ENCODE measurements around the gene TAS2R38. TPM values are rescaled to one million over a fixed set of nuclear protein-coding genes. Genes with fewer than 3 reads are reported as not detected.
"Not testable (repeated sequence)": the region's sequence is repeated elsewhere in the genome, so short reads cannot be mapped to it uniquely, and the experiment has no call there.

The TAS2R38 gene
- polyA plus RNA-seq (2013, experiment 1 of 2; ENCODE audit: insufficient read length): not detected
- polyA plus RNA-seq (2013, experiment 2 of 2; ENCODE audit: insufficient read length): not detected

DNA sequence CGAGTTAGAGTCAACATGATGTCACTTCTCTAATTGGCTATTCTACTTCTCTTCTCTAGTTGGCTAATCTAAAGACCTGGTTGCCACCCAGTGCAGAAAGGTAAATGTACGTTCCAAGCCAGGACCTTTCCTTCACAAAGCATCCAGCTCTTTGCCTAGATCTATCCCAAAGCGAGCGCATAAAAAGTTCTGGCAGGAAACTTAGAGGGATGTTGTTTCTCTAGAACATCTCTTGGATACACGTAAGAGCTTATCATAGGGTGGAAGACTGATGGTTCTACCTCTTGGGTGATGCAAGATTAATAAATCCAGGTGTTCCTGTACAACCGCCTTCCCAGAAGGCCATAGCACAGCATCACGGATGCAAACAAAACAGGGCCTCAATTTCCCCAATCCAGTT is at the start of gene TAS2R38:
Gene TAS2R38 (minus strand): TSS at position 101 of the 400 bp plus-strand sequence. CDS start 84 bp downstream, at position 17.
- no peak for DNase-seq

DNA sequence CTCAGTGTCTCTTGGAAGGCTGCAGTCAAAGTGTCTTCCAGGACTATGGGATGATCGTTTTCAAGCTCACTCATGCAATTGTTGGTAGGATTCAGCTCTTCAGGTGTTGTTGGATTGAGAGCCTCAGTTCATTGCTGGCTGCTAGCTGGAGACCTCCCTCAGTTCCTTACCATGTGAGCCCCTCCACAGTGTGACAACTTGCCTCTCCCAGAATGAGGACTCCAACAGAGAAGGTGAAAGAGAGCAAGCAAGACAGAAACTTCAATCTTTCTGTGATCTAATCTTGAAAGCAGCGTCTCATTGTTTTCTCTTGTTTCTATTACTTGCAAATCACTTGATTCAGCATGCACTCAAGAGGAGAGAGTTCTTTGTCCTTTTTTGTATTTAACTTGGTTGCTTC is 44.6 kb upstream of the TAS2R38 start:
- no peak for DNase-seq

DNA sequence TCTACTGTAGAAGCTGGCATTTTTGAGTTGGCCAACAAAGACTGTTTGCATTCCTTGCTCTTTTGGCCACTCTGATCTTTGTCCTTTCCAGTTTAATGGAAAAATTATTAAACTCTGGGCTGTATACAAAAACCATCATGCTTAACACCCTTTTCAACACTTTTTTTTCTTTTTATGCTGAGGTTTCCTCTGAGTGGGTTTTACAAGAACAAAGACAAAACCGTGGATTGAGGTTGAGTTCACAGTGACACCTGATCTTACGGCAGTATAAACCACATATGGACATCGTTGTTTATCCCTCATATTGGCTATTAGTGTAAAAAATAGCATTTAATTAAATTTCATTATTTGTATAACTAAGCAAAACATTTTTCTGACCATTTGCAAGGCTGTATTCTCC is 43.9 kb upstream of the TAS2R38 start:
- no peak for DNase-seq

DNA sequence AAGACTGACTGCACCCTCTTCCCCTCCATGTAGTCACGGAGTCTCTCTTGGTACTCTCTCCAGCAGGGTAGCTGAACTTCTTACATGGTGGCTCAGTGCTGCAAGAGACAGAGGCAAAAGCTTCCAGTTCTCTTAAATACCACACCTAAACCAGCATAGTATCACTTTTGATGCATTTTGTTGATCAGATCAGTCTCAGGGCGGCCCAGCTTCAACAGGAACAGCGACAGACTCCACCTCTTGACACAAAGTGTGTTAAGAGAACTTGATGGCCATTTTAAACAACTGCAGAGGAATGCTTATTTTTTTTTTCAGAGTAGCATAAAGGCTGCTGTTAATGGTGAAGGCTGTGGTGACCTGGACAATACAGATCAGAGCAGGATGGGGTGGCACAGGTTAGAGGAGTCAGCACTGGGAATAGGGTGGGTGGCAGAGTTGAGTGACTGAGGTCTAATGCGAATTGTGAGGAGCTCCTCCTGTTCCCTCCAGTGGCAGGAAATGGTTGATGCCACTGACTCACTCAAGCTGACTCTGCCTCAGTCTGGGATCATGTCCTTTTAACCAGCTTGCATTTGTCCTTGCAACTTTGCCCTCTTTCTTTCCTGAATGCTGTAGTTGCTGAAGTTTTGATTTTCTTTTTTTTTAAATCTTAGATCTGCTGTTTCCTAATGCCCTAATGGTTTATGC is 39.4 kb upstream of the TAS2R38 start:
- no peak for DNase-seq

DNA sequence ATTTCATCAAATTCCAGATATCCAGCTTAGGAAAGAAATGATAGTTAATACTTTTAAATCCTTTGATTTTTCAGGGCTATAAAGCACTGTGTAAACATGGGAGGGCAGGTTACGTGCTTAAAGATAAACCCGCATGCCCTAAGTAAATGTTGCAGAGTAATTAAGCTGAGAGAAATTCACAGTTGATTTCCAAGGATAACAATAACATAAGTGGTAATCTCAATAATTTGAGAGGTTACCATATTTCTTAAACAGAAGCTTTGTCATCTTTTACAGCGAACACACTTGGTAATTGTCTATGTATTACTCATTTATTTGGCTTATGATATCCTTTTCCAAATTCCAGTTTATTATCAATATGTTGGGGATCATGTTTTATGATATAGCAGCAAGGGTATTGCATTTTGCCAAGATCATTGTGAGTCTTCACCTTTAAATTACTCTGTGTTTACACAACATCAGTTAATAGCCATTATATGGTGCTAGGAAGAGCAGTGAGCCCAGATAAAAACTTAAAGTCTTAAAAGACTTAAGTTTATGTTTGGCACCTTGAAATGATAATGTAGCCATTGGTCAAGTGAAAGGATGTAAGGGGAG is 37.5 kb upstream of the TAS2R38 start:
- no peak for DNase-seq

DNA sequence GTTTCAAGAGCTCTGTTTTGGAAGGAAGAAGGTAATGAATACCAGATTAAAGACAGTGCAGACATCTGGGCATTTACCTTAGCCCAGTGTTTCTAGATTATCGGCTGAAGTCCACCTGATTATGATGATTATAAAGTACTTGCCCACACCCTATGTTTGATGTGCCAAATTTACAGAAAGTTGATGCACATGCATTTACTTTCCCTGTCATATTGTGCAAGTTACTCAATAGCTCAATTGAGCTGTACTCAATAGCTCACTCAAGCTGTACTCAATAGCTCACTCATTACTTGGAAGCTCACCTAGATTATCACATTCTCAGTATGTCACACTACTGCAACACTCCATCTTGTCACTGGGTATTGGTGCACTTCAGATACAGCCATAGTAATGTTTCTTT is 35.6 kb upstream of the TAS2R38 start:
- DNase-seq: no peak

DNA sequence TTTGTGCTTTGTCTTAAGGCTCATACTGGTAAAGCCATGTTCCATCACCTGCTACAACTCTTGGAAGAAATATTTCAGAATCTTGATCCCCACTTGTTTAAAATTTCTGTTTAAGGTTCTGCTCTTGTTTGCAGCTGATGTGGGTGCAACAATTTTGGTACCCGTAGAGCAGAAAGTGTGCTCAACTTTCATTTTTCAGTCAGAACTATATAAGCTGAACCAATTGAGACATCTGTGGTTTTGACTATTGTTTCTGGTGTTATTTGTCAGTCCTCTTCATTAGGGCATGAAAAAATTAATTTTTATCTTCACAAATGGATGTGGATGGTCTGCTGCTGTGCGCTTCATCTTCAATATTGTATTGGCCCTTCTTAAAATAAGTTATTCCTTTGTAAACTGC is 33.0 kb upstream of the TAS2R38 start:
- DNase-seq: no peak

DNA sequence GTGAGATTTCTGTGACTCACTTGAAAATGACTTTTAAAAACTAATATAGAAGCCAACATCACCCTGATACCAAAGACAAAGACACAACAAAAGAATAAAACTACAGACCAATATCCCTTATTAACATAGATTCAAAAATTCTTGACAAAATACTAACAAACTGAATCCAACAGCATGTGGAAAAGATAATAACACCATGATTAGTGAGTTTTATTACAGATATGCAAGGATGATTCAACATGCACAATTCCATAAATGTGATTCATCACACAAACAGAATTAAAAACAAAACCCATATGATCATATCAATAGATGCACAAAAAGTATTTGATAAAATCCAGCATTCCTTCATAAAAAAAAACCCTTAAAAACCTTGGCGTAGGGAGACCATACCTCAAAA is 28.6 kb upstream of the TAS2R38 start:
- DNase-seq: no peak

DNA sequence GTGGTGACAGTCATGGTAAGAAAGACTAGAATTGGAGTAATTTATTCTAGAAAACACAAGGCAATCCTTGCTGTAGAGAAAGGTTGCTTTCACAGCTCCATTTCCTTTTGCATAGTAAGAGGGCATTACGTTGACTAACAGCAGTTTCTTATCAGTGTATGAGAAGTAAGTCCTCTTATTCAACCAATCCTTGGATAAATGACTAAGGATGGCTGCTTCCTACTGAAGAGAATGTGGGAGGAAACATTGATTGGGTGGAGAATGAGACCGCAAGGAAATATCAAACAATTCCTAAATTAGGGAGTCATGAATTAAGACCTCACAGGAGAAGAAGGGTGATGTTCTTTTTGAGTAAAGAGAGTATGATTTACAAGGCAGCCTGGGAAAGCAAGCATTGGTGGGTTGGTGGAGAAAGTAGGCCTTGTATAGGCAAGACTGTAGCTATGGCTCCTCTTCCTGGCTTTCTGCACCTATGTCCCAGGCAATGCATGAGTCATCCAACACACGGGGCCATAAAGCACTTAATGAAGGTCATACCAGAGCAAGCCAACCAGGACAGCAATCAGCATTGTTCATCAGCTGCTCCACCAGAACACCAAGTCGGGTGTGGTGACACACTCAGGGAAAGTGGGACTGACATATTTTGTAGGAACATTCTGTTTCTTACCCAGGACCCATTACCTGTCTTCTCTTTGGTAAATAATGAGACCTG is 27.7 kb upstream of the TAS2R38 start:
- DNase-seq: no peak

DNA sequence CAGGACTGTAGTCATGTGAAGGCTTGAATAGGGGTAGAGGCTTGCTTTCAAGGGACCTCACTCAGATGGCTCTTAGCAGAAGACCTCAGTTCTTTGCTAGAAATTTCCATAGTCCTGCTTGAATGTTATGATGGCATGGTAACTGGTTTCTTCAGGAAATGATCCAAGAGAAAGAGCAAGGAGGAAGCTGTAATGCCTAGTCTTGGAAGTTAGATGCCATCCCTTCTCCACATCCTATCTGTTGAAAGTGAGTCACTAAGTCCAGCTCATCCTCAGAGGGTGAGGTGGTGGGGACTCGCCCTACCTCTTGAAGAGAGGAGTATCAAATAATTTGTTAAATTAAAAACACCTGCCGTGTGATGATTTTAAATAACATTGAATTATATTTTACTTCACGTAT is 26.7 kb upstream of the TAS2R38 start:
- no peak for DNase-seq

DNA sequence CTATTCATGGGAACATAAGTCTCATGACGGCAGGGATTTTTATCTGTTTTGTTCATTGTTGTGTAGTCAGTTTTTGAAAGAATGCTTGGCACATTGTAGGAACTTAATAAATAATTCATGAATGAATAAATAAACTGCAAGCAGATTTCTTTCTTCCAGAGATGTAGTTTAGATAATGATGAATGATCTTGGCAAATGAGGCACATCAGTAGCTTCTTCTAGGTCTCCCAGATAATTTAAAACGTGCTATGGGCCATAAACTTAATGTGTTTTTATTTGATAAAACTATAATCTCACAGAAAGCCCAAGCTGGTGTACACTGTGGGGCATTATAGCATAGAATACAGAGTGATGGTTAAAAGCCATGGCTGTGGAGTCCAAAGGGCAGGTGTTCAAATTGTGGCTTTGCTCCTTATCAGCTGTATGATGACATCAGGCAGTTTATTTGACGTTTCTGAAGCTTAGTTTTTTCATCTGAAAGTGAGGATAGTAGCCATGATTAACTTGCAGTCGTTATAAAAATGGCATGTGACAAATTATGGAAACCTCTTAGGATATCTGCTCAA is 25.6 kb upstream of the TAS2R38 start:
- no peak for DNase-seq

DNA sequence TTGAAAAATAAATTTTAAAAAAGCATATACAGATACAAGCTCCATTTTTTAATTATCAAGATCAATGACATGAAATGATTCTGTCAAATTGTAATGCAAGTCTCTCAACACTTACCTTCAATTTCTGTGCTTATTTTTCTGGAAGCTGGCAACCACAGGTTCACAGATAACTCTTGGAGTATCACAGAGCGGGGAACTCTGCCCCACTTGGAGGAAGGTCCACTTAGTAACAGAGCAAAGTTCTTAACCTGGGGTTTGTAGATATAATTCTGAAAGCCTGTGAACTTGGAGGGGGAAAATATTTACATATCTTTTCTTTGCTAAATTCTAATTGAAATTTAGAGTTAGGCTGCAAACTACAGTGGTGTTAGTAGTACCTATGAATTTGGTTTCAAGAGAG is 19.8 kb upstream of the TAS2R38 start:
- no peak for DNase-seq

DNA sequence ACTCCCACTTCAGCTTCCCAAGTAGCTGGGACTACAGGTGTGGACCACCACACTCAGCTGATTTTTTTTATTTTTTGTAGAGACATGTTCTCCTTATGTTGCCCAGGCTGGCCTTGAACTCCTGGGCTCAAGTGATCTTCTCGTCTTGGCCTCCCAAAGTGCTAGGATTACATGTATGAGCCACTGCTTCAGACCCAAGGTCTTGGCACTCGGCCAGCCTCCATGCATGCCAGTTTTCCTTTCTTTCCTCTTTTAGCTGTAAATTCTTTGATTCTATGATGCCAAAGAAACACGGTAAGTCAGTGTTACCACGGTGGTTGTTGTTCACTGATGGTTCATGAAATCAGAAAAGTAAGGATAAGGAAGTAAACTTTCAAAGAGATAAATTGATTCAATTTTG is 19.1 kb upstream of the TAS2R38 start:
- no peak for DNase-seq

DNA sequence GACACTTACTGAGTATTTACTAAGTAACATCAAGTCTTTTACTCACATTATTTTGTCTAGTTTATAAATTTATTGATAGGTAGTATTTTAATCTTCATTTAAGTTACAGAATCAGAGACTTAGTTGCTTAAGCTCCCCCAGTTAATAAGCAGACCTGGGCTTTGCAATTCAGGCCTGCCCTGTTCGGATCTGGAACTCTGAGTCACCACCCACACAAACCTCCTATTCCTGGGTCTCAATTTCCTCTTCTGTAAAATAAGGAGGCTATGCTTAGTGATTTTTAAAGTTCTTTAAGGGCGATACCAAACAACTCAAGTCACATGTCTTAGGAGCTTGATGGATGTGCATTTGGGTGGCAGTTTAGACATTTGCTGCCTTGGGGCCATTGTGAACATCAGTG is 18.6 kb upstream of the TAS2R38 start:
- no peak for DNase-seq

DNA sequence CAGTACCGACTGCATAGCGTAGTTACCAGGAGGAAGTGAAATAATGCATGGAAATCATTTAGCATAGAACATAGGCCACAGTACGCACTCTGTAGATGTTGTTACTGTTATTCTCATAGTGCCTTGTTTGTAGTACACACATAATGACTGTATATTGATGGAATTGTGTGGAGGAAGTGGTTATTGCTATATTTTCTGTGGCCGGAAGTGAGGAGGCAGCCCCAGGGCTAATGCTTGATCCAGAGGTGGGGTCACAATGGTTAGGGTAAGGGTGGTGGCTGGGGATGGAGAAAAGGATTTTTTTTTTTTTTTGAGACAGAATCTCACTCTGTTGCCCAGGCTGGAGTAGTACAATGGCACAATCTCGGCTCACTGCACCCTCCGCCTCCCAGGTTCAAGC is 17.6 kb upstream of the TAS2R38 start:
- DNase-seq: no peak

DNA sequence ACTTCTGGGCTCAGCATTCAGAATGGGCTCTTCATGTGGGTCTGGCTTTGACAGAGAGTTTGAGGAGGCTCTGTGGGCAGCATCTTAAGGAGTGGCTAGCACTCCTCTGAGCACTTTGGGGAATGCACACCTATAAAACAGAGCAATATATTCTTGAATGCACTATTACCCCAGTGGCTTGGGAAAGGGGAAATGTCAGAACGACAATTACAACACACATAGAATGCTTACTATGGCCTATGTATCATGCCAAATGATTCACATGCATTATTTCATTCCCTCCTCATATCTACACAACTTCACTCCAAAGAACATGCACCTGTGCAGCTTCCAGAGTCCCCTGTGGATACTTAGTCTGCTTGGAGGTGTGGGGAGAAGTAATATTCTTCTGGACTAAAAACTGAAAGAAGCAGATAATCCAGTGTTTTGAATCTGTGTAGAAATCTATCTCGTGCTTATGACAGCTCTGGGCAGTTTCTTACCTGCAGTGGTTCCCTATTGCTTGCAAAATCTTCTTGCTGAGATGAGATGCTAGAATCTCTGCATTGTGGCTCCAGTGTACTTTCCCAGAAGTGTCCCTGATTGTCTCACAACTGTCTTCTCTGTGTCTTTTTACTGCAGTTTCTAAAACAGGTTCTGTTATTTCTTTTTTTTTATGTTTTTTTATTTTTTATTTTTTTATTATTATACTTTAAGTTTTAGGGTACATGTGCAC is 16.6 kb upstream of the TAS2R38 start:
- DNase-seq: no peak

DNA sequence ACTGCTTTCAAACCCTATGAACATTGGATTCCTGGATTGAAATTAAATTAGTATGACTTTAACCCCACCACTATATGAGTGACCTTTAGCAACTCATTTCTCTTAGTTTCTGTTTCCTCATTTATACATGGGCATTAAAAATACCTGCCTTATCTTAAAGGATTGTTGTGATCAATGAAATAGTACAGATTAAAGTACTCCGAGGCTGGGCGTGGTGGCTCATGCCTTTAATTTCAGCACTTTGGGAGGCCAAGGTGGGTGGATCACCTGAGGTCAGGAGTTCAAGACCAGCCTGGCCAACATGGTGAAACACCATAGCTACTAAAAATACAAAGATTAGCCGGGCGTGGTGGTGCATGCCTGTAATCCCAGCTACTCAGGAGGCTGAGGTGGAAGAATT is 14.2 kb upstream of the TAS2R38 start:
- not testable (repeated sequence) for DNase-seq

DNA sequence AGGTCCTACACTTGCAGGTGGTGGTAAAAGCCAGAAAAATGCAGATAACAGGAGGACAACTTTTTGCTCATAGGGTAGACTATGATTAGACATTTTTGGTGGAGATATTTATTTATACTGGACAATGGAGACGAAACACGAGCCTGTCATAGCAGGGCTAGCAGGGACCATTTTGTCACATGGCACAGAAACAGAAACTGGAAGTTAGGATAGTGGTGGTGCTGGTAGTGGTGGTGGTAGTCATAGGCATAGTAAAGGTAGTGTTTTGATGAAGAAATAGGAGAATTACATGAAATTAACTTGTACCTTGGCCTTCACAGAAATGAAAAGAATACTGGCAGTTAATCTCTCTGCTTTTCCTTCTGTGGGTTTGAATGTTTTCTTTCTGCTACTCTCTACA is 13.3 kb upstream of the TAS2R38 start:
- no peak for DNase-seq

DNA sequence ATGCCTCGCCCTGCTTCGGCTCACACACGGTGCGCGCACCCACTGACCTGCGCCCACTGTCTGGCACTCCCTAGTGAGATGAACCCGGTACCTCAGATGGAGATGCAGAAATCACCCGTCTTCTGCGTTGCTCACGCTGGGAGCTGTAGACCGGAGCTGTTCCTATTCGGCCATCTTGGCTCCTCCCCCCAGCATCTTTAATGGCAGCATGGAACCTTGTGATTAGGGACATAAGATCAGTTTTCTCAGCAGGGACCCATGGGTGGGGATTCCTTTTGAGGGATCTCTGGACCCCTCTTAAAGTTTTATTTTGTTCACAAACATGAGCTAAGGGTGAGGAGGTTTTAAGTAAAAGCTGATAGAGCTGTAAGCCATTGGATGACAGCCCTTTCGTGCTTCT is 12.4 kb upstream of the TAS2R38 start:
- DNase-seq: not testable (repeated sequence)

DNA sequence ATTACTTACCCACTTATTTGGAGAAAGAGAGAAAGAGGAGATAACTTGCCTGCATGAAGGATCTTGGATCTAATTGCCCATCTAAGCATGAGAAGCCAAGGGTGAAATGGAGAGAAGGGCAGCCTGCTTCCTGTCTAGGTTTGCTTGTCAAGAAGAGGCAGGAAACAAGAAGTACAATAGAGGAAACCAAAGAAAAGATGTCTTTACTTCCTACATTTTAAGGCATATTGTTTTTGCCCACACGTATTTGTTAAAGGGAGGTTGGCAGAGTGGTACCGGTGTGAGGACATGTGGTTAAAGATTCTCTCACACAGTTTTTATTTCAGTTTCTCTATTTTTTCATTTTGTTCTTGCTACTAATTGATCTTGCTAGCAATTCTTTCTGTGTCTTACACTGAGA is 6.0 kb upstream of the TAS2R38 start:
- no peak for DNase-seq

DNA sequence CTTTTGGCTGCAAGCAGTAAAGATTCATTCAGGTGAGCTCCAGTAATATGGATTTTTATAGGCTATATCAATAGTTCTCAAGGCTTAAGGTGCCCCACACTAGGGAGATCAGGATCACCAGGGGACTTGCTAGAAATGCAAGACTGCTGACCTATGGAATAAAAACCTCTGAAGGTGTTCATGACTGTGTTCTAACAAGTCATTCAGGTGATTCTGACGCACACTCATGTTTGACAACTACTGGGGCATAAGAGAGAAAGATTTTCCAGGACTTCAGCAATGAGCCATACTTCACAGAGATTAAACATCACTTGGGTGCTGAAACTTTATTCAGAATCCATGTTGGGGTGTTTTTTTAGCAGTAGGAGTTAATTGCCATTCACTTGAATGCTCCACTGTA is 4.8 kb upstream of the TAS2R38 start:
- no peak for DNase-seq

DNA sequence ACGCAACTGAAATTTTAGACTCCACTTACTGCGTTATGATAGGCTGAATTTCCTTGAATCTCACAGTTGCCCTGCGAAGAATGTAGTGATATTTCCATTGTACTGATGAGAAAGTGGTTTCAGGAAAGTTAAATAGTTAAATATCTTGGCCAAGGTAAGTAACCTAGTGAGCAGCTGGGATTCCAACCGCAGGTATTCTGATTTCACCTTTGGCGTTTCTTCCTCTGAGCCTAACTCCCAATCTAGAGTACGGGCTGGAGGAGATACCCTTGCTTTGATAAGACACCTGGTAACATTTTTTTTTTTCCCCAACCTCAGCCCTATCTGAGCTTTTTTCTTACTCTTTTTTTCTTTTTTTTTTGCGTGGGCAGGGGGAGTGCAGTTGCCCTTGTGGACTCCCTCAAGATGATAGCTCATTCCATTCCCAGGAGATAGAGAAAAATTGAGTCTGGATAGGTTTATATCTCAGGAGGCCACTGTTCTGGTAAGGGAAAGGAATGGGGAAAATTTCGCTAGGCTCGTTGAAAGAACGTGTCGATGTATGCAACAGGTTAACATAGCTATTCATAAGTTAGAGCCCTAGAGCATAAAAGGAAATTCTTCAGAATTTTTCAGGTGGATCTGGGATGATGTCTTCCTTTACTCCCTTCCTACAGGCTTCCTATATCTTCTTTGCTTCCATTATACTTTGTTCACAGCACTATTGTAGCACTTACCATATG is 3.1 kb upstream of the TAS2R38 start:
- DNase-seq: no peak
